Activated T-cell treated with anti-CD3 and anti-CD28 coated beads for 4 hours (primary cell): Measurements from ENCODE around the gene DIPK1A.

Experiments used
- DNase-seq: peaks from one replicate; pipeline ENCODE4 v3.0.0-alpha.2; 2020

The DIPK1A gene

DNA sequence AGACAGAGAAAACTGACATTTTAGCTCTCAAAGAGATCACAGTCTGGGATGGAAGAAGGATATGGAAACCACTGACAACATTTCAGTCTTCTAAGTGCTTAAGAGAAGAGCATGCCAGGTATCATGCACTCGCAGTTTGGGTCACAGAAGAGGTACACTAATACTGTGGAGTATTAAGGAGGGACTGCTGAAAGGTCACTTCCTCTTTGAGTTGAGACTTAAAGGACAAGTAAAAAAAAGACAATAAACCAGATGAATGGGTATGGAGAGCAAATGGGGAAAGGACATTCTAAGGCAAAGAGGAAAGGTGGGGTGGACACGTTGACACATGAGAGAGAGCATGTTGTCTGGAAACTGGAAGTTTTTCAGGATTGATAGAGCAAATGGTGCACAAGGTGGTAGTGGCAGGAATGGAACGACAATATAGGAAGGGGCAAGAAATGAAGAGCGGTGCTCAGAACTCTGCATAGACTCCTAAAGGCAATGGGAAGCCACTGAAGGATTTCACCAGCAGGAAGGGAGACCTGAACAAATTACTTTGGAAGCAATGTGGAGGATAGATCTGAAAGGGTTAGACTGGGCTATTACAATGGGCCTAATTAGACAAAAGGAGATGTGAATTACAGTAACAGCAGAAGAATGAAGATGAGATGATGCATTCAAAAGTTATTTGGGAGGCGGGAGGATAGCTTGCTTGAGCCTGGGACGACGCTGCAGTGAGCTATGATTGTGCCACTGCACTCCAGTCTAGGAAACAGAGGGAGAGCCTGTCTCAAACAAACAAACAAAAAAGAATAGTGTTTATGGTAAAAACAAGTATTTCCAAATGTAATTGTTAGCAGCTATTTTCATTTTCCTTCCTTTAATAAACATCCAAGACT, 11.1 kb downstream of the DIPK1A start:
- DNase-seq: no peak

DNA sequence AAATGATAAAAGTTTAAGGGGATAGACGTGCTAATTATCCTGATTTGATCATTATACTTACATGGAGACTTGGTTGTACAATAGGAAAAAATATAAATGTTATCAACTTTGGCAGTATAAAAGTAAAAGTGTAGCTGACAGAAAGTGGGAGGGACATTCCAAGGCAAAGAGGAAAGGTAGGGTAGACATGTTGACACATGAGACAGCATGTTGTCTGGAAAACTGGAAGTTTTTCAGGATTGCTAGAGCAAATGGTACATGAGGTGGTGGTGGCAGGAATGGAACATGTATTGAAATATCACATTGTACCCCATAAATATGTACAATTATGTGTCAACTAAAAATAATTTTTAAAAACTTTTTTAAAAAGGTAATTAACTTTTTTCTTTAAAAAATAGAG, 13.2 kb downstream of the DIPK1A start:
- DNase-seq: no peak

DNA sequence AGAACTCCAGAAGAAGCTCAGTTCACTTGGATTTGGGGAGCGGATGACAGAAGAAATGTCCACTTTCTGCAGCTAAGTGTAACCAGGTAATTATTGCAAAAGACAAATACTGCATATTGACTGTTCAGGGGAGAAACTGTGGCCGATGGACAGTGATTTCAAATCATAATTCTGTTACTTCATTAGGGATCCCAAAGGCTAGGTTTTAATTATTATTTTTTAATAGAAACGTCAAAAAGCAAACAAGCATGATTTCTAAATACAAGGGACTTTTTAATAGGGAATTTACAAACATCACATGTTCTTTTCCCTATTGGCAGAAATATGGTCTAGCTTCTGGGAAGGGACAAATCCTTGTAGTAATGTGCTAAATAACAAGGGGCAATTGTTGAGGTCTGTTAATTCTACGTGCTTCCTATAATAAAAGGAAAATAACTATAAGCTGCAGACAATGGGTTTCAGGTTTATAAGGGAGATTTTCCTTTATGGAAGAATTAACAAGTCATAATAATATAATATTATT, 15.5 kb downstream of the DIPK1A start:
- no peak for DNase-seq

DNA sequence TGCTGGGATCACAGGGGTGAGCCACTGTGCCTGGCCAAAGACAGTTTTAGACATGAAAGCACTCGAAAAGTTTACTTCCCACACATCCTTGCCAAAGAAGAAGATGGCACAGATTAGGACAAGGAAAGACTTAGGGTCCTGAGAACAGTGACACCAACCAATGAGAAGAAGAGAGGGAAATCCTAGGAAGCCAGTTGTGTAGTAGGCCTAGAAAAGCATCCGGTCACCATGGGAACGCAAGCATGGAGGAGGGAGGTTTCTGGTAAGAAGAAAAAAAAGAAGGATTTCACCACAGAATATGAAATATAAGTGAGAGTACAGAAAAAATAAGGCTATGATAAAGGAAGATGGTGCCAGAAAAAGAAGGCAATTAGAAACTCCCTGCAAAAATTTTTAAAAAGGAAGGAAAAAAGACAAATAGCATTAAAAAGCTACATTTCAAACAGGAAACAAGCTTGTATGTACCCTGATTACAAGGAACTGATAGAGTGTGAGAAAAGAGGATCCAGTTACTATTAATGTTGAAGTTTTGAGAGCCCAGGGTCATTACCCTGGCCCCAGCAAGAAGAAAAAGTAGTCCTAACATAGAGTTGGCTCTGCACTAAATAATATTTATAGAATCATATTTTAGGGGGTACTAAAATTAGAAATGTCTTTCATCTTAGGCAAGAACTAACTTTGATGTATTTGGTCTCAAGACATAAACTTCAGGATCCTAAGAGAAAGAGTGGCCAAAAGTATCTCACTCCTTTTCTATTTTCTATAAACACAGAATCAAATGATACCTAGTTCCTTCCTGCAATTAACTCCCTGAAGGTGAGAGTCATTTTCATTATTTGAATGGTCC, 16.1 kb downstream of the DIPK1A start:
- no peak for DNase-seq

DNA sequence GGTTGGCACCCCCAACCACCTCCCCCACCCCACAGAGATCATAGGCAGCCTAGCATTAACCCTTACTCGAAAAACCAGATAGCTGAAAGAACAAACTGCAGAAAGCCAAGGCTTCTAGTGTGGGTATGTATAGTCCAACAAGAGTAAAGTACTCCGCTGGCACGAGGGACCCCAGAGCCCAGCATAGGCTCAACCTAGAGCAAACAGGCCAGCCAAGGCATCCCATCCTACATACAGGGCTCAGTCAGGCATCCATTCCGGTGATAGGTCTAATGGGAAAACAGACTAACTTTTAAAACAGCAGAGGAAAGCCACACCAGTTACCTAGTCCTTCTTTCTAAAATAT, 17.8 kb downstream of the DIPK1A start:
- DNase-seq: no peak

DNA sequence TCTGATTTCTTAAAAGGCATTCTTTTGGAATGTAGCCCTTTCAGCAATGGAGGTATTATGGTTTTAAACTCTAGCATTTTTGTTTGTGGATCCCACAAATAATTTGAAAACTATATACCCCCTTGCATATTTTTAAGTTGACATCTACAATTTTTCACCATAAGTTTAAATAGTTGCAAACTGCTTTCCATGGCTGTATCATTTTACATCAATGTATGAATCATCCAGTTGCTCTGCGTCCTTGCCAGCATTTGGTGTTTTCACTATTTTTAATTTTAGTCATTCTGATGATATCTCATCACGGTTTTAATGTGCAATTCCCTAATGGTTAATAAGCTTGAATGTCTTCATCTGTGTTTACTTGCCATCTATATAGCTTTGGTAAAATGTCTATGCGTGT, 20.7 kb downstream of the DIPK1A start:
- no peak for DNase-seq

DNA sequence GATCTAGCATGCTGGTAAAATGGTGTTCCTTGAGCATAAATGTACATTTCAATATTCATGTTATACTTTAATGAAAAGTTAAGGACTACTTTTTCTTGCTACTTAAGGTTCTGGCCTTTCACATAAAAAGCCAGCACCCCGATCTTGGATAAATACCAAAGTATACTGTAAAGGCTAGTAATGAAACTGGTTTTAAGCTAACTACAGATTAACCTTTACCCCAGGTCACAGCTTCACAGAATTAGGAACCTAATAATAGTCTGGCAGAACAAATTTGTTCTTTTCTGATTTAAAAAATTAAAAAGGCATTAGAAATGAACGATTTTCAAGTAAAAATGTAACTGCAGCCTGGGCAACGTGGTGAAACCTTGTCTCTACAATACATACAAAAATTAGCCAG, 23.5 kb downstream of the DIPK1A start:
- DNase-seq: no peak

DNA sequence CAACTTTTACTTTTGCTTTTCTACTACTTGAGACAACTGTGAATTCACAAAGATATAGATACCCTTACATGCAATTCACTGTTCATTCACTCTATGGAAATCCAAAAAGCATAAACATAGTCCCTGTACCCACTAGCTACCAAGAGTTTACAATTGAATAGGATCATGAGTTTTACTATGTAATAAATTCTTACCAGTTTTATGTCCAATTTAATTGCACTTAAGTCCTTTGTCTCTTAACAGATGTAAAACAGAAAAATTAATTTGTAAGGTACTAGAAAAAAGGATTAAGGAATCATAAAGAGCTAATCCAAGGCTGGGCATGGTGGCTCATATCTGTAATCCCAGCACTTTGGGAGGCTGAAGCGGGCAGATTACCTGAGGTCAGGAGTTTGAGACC, 24.4 kb downstream of the DIPK1A start:
- no peak for DNase-seq

DNA sequence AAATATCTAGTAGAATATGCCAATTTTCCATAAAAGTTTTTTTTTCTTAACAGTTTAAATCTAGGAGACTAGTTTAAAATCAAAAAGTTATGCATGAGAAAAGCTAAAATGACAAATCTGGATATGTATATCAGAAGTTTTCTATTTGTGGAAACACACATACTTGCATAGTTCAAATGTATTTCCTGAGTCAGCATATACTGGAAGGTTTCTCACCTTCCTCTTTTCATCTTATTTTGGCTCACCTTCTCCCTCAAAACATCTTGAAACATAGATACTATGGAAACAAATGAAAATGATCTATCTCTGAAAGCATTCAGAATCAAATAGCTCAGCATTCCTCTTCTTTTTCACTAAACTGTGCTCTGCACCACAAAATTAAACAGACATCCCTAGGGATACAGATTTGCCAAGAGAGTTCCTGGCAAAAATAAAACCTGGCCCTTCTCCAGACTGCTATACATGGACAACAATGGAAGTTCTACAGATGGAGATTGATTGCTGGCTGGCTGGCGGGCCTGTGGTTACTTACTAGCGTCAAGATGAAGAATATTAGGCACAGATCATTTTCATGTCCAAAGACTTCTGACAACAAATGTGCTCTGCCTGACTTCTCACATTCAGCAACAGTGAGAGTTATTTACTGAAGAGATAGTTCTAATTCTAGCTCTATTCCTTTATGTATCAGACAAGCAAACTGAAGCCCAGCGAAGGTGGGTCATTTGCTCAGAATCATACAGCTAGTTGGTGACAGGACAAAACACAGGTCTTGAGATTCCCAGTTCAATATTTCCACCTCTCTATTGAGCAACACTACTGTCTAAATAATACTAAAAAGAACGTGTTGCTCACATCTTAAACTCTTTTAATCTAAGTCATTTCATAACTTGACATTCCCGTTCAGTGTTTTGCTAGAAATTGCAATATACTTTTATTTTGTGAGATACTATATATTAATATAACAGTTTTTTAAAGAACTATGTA, 26.6 kb downstream of the DIPK1A start:
- DNase-seq: no peak

DNA sequence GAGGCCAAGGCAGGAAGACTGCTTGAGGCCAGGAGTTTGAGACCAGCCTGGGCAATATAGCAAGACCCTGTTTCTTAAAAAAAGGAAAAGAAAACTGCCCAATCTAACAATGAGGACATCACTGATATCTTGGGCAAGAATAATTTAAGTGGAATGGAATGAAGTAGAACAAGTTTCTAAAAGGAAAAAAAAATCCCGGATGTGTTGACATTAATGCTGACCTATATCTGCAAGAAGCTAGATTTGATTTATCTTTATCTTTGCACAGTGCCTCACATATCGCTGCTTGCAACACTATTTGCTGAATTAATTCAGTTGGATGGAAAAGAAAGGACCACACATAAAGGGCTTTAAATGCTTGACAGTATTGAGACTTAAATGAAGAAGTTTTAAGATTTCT, 27.8 kb downstream of the DIPK1A start:
- no peak for DNase-seq

DNA sequence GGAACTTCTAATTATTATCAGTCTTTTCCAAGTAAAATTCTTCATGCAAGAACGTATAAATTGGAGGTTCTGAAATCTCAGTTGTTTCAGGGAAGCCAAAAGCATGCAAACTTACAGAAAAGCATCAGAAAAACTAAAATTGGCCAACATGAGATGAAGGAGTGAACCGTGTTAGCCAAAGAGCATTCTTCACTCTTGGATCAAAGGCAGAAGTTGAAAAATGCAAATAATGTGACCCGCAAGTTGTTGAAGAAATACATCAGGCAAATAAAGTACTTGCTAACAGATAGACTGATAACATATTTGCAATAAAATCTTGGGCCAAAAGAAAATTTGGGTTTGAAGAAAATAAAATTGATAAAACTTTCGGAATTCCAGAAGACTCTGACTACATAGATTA, 29.6 kb downstream of the DIPK1A start:
- DNase-seq: no peak

DNA sequence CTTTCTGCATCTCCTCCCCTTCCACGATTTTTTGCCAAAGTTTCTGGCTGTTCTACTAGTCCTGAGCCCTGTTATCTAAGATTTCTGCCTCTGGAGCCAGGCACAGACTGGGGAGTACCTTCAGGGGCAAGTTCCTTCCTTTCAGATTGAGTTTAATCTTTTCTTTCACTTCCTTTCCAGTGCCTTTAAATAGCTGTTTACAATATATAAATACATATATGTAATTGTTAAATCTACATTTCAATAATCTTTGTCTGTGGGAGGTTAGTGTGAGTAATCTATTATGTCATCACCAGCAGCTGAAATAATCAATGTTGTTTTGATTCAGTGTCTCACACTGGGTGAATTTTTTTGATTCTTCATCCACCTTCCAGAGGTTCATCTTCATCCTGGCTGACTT, 31.8 kb downstream of the DIPK1A start:
- no peak for DNase-seq

DNA sequence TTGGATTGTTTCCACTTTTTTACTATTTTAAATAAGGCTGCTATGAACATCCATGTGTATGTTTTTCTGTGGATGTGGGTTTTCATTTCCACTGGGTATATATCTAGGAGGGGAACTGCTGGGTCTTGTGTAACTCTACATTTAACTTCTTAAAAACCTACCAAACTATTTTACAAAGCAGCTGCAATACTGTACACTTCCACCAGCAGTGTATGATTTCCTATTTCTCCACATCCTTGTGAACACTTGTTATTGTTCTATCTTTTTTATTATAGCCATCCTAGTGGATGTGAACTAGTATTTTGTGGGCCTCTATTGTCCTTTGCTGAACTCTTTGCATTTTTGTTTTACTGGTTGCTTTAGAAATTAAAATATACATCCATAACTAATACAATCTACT, 33.4 kb downstream of the DIPK1A start:
- DNase-seq: no peak

DNA sequence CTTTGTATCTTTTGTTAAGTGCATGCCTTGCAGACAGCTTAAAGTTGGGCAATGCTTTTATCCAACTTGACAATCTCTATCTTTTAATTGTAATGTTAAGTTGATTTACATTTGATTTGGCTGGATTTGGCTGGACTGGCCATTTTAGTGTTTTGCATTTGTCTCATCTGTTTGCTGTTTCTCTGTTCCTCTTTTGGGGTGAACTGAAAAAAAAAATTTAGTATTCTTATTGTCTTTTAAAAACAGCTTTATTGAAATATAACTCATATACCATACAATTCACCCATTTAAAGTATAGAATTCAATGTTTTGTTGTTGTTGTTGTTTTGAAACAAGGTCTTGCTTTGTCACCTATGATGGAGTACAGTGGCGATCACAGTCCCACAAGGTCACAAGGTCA, 34.4 kb downstream of the DIPK1A start:
- DNase-seq: no peak

DNA sequence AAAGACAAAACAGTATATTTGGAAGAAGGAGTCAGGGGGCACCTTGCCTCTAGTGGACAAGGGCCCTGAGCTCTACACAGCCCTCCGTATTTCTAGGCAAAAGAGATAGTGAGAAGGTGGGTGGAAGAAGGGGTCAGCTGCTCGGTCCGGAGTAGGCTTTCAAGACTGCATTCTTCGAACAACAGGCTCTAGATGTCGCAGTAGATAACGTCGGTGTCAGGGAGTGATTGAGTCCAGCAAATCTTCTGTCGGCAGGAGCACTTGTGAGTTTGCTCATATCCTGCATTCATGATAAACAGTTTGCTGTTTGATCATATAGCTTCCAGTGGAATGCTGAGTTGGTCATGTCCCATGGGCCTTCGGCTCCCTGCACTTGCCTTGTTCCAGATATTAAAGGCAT, 36.8 kb downstream of the DIPK1A start:
- DNase-seq: no peak

DNA sequence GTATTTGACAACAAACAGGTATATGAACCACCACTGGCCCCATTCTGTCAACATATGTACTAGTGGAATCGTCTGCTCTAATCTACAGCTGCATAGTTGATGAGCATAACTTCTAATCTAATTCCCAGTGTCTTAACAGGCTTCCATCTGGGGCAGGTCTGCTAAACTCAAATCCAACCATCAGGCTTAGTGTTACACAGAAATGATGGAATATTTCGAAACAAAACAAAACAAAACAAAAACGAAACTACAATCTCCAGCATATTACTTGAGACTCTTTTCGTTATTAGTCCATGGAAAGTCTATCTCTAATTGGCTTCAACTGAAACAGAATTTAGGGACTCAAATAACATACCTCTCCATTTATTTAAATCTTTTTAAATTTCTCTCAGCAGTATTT, 37.6 kb downstream of the DIPK1A start:
- DNase-seq: no peak

DNA sequence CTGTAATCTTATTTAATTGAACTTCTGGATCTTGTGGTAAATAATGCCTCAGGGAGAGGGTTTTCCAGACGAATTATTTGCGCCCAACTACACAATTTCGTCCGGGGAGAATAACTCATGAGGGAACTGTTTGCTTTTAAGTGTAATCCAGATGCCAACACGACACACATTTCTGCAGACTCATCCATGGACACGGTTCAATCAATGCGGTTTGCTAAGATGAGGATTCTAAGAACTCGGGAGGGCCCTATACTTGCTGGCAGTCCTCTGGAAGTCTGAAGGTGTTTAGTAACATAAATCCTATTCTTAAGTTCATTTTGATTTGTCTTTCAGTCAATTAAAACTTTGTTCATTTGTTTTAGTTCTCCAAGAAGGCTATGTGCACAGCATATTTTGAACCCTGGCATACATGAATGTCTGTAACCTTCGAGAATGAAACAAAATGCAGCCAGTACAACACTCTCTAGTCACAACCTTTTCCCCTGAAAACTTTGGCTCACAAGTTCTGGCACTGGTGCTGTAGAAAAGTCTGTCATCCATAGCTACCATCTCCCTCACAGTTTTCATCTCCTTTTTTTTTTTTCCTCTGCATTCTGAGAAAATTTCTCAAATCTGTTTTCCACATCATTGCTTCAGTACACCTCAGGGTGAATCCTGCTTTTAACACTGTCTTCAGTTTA, 38.8 kb downstream of the DIPK1A start:
- DNase-seq: no peak

DNA sequence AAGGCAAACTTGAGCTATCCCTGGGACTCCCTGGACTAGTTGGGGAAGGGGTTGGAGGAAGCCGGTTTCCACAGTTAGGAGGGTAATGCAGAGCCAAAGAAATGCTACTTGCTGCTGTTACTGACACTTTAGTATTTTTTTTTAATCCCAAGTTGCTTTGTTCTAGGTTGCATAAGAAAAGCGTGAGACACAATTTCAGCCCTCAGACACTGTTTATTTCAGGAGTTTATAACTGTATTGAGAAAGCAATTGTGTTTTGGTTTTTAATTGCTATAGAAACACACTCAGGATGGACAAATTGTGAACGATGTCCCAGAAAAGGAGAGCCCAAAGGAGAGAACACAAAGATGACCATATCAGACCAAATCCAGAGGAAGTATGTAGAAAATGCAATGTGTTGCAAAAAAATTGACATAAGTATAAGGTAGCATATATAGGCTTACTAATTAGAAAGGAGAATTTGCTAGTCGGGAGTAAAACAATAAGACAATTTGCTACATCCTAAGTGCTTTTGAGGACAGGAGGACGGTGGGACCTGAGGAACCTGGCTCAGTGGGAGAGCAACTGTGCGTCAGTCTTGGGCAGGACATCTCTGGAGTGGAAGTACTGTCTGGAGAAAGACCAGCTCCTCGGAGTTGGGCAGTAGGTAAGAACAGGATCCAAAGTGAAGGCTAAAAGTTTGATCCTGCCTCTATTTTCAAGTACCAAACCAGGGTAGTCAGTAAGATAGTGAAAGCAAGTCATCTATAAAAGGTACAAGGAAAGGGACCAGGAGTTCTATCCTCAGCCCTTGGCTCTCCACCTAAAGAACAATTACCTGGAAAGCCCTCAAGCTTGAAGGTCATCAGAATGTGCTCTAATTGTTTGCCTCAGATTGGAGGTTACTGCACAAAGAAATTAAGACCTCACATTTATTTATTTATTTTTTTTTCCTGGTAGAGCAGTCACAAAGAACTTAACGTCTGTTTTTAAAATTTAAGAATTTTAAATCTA, 39.9 kb downstream of the DIPK1A start:
- DNase-seq: no peak

DNA sequence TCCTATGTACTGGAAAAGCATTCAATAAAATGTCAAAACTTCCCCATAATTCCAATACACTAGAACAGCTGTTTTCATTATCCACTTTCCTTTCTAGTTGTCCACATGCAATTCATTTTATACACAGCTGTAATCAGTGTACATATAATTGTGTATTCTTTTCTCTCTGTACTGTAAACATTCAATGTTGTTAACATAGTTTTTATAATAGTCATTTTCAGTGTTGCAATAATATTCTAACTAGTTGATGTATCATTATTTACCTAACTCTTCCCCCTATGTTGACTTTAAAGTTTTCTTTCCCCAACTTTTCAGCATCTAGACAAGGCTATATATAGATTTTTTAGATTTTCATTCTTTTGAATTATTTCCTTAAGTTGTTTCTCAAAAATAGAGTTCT, 44.4 kb downstream of the DIPK1A start:
- no peak for DNase-seq

DNA sequence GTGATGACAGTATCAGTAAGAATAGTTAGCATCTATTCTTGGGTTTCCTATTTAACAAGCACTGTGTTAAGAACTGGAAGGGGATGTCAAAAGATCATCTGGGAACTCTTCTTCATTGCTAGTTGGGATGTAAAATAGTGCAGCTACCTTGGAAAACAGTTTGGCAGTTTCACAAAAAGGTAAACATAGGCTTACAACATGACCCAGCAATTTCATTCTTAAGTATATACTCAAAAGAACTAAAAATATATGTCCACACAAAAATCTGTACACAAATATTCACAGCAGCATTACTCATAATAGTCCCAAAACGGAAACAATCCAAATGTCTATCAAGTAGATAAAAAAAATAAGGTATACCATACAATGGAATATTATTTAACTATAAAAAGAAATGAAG, 45.7 kb downstream of the DIPK1A start:
- DNase-seq: no peak
